ENCODE data around the gene CEP164. TPM values are rescaled to one million over a fixed set of nuclear protein-coding genes. Genes with fewer than 3 reads are reported as not detected.

The CEP164 gene
- total and polyA plus RNA-seq, 2 experiments from 2014 or later: 13.9 to 23.8 TPM

GRCh38 chr11:117426941-117427340 is 99.3 kb downstream of the CEP164 start (continued):
- TF ChIP-seq ZNF331 (CRISPR knock-in tag; IDR thresholded peaks at IDR 0.05; ENCODE audit: low read depth) (no peak), STAT1 (IDR thresholded peaks at IDR 0.05; ENCODE audit: unreplicated experiment) (no peak), NANOG (IDR thresholded peaks at IDR 0.05; ENCODE audit: borderline replicate concordance) (no peak), POLR2AphosphoS5 (IDR thresholded peaks at IDR 0.05; ENCODE audit: low read depth) (no peak), REST (IDR thresholded peaks at IDR 0.05; ENCODE audit: unreplicated experiment) (no peak)

- H3K27me3 Mint-ChIP-seq (ENCODE audit: insufficient read depth, low read depth, poor library complexity): peaks cover 18% of the 10 kb centered on the region
- no peak overlapping the region for H3K4me3 ChIP-seq
- peaks cover 8% of the 10 kb centered on the region for H3K4me1 ChIP-seq (ENCODE audit: insufficient read depth)
- H3K27ac Mint-ChIP-seq: no peak overlapping the region
- DNase-seq (ENCODE audit: low spot score) (no peak), ATAC-seq (no peak)
- H3K4me2 ChIP-seq: no peak overlapping the region
- H3K27me3 ChIP-seq (ENCODE audit: insufficient read depth): no peaks in the 10 kb centered on the region
- H3K36me3 Mint-ChIP-seq (ENCODE audit: low read depth): no peaks in the 10 kb centered on the region
- no peak overlapping the region for H2AFZ ChIP-seq
- H3K27ac ChIP-seq (ENCODE audit: low read depth): no peak overlapping the region
- H3K79me2 ChIP-seq (replicated peaks; ENCODE audit: insufficient read depth): no peaks in the 10 kb centered on the region
- no peaks in the 10 kb centered on the region for H4K20me1 ChIP-seq (replicated peaks; ENCODE audit: insufficient read depth)
- H3K36me3 ChIP-seq (ENCODE audit: insufficient read depth): no peaks in the 10 kb centered on the region
- H3K9me2 ChIP-seq (ENCODE audit: insufficient read depth): no peaks in the 10 kb centered on the region
- TF ChIP-seq JUNB (IDR thresholded peaks at IDR 0.05; ENCODE audit: unreplicated experiment) (no peak), ZNF331 (CRISPR knock-in tag; IDR thresholded peaks at IDR 0.05; ENCODE audit: low read depth) (no peak), POLR2AphosphoS5 (IDR thresholded peaks at IDR 0.05; ENCODE audit: low read depth) (no peak), EZH2phosphoT487 (IDR thresholded peaks at IDR 0.05; ENCODE audit: unreplicated experiment) (no peak), REST (IDR thresholded peaks at IDR 0.05; ENCODE audit: unreplicated experiment) (no peak), CREB1 (CRISPR knock-in tag; IDR thresholded peaks at IDR 0.05; ENCODE audit: low read depth) (no peak)
- peaks cover 34% of the 10 kb centered on the region for H3K4me1 Mint-ChIP-seq
- no peaks in the 10 kb centered on the region for H3F3A ChIP-seq (replicated peaks; ENCODE audit: low read depth)
- H3K4me3 Mint-ChIP-seq: no peak overlapping the region; the same call in 2 of the 3 replicates
- H3K9me3 Mint-ChIP-seq: no peaks in the 10 kb centered on the region
Measured at GRCh38 chr11:117427356-117427874, 99.8 kb downstream of the CEP164 start.
